A549 (cell line): ENCODE results near the gene ABHD12. TPM values are rescaled to one million over a fixed set of nuclear protein-coding genes. Genes with fewer than 3 reads are reported as not detected.
A peak's percentile ranks its signal among the peaks of the same experiment; 100 is the strongest.

Experiments used
- ATAC-seq, 2 experiments: fragments of 200-7000 bp in 1 of 2; fragments of >200 bp in 1 of 2; cut with Nextera tagmentation in 1 of 2; cut with Tn5 transposase in 1 of 2; 3 replicates each; pipeline versions ENCODE4 v1.8.0 to v1.9.1; 2018 to 2020; ENCODE audit warnings: mild to moderate bottlenecking in 1 of 2, moderate library complexity in 1 of 2
- CTCF ChIA-PET: fragments of 300-600 bp; sonication (Branson Sonifier 250); formaldehyde crosslinking; extraction: SDS; loops from one replicate; lab custom pipeline; 2021; ENCODE audit warnings: antibody characterized with exemption, inconsistent platforms; lab: Yijun Ruan, JAX
- POLR2A ChIA-PET: fragments of 350-600 bp; formaldehyde crosslinking; extraction: SDS; loops from one replicate; lab custom pipeline; 2021; ENCODE audit warnings: antibody characterized with exemption, inconsistent platforms; lab: Yijun Ruan, JAX
- DNase-seq, 2 experiments: peaks; one replicate each; pipeline versions ENCODE4 v3.0.0 to v3.0.0-alpha.2; 2011 to 2016; ENCODE audit warnings: low read depth in 1 of 2, low spot score in 1 of 2
- FAIRE-seq: peaks from 2 replicates; lab custom pipeline; 2011; peaks lifted over from hg19 to GRCh38; lab: Jason Lieb, UNC
- H3K27ac ChIP-seq, 2 experiments: fragments of >200 bp; sonication (Bioruptor Twin); formaldehyde crosslinking; 3 replicates each; pipeline ENCODE4 v1.5.1; 2016 to 2017
- H3K4me1 ChIP-seq: fragments of >200 bp; sonication (Bioruptor Twin); formaldehyde crosslinking; 3 replicates; pipeline ENCODE4 v1.6.1; 2016
- H3K4me2 ChIP-seq: fragments of >200 bp; sonication (Bioruptor Twin); formaldehyde crosslinking; 3 replicates; pipeline ENCODE4 v1.6.1; 2016
- H3K4me3 ChIP-seq: fragments of >200 bp; sonication (Bioruptor Twin); formaldehyde crosslinking; 3 replicates; pipeline ENCODE4 v1.5.1; 2016
- H3K9me3 ChIP-seq: fragments of >200 bp; sonication (Bioruptor Twin); formaldehyde crosslinking; 3 replicates; pipeline ENCODE4 v1.6.1; 2016
- CEBPB ChIP-seq, 2 experiments: fragments of >200 bp in 1 of 2; sonication (Bioruptor Twin) in 1 of 2; formaldehyde crosslinking in 1 of 2; IDR thresholded peaks; 2 replicates each; pipeline ENCODE4 v1.6.1; 2012 to 2016
- CHD4 ChIP-seq: fragments of 200-600 bp; sonication (generic); IDR thresholded peaks from 2 replicates; pipeline ENCODE4 v1.6.1; 2016; ENCODE audit warnings: antibody characterized with exemption, mild to moderate bottlenecking, borderline replicate concordance
- EHMT2 ChIP-seq: fragments of 200-600 bp; sonication (generic); IDR thresholded peaks from 2 replicates; pipeline ENCODE4 v1.6.1; 2016; ENCODE audit warnings: antibody characterized with exemption, low read depth, mild to moderate bottlenecking, moderate library complexity
- FOXS1 ChIP-seq: fragments of 250-450 bp; sonication (Bioruptor Pico); IDR thresholded peaks from 2 replicates; pipeline ENCODE4 v1.5.0; 2020; ENCODE audit warnings: mild to moderate bottlenecking, moderate library complexity
- HEYL ChIP-seq: fragments of 250-450 bp; sonication (Bioruptor Pico); IDR thresholded peaks from 2 replicates; pipeline ENCODE4 v1.8.0; 2021; ENCODE audit warnings: mild to moderate bottlenecking, moderate library complexity
- HOXA7 ChIP-seq: fragments of 250-450 bp; sonication (Bioruptor Pico); IDR thresholded peaks from 2 replicates; pipeline ENCODE4 v1.5.0; 2020; ENCODE audit warnings: mild to moderate bottlenecking, moderate library complexity
- HOXB5 ChIP-seq: fragments of 250-450 bp; sonication (Bioruptor Pico); IDR thresholded peaks from 2 replicates; pipeline ENCODE4 v1.5.0; 2020; ENCODE audit warnings: mild to moderate bottlenecking, moderate library complexity
- JUNB ChIP-seq: fragments of >200 bp; sonication (Bioruptor Twin); formaldehyde crosslinking; IDR thresholded peaks from 2 replicates; pipeline ENCODE4 v1.6.1; 2016
- KDM5A ChIP-seq: fragments of 200-600 bp; sonication (generic); IDR thresholded peaks from 2 replicates; pipeline ENCODE4 v1.6.1; 2016; ENCODE audit warnings: antibody characterized with exemption, mild to moderate bottlenecking
- MYC ChIP-seq: IDR thresholded peaks from 2 replicates; pipeline ENCODE4 v1.6.1; 2012; ENCODE audit warnings: mild to moderate bottlenecking, inconsistent platforms, low read length, improper control_type of control experiment, borderline replicate concordance
- NPAS2 ChIP-seq: fragments of 250-450 bp; sonication (Bioruptor Pico); IDR thresholded peaks from 2 replicates; pipeline ENCODE4 v1.8.0; 2022; ENCODE audit warnings: mild to moderate bottlenecking, moderate library complexity, borderline replicate concordance
- NR3C1 ChIP-seq: fragments of >200 bp; sonication (Bioruptor Twin); formaldehyde crosslinking; IDR thresholded peaks from 3 replicates; pipeline ENCODE4 v1.6.1; 2017
- RAD21 ChIP-seq, 2 experiments: fragments of >200 bp in 1 of 2; sonication (Bioruptor Twin) in 1 of 2; formaldehyde crosslinking in 1 of 2; IDR thresholded peaks in 1 of 2; conservative IDR thresholded peaks in 1 of 2; 2 replicates in 1 of 2; 3 replicates in 1 of 2; pipeline ENCODE4 v1.6.1; 2012 to 2018; ENCODE audit warnings: inconsistent platforms in 1 of 2
- RFX5 ChIP-seq: fragments of 450-650 bp; IDR thresholded peaks from 2 replicates; pipeline ENCODE4 v1.7.1; 2014; ENCODE audit warnings: antibody characterized with exemption, mild to moderate bottlenecking, moderate library complexity
- RNF2 ChIP-seq: fragments of 200-600 bp; sonication (generic); IDR thresholded peaks from 2 replicates; pipeline ENCODE4 v1.6.1; 2016; ENCODE audit warnings: low read depth, mild to moderate bottlenecking, antibody characterized with exemption, moderate library complexity, borderline replicate concordance
- SMC3 ChIP-seq: fragments of >200 bp; sonication (Bioruptor Twin); formaldehyde crosslinking; IDR thresholded peaks from 3 replicates; pipeline ENCODE4 v1.6.1; 2018; ENCODE audit warnings: inconsistent platforms
- SREBF2 ChIP-seq: fragments of 450-650 bp; IDR thresholded peaks from 2 replicates; pipeline ENCODE4 v1.6.1; 2014; ENCODE audit warnings: mild to moderate bottlenecking, moderate library complexity
- TFCP2L1 ChIP-seq: fragments of 250-450 bp; sonication (Bioruptor Pico); IDR thresholded peaks from 2 replicates; pipeline ENCODE4 v1.5.0; 2021; ENCODE audit warnings: mild to moderate bottlenecking
- TP53 ChIP-seq: fragments of 250-450 bp; sonication (Bioruptor Pico); IDR thresholded peaks from 2 replicates; pipeline ENCODE4 v1.5.0; 2021; ENCODE audit warnings: mild to moderate bottlenecking, moderate library complexity
- ZSCAN20 ChIP-seq: fragments of 250-450 bp; sonication (Bioruptor Pico); IDR thresholded peaks from 2 replicates; pipeline ENCODE4 v1.8.0; 2022; ENCODE audit warnings: mild to moderate bottlenecking, moderate library complexity
- WGBS: methylation state at CpG from one replicate; pipeline ENCODE4 v1.1.6; 2017; ENCODE audit errors: missing lambda C conversion rate; 5-methylcytosine and 5-hydroxymethylcytosine counted together
- polyA plus RNA-seq, 4 experiments: library from polyadenylated mRNA; depleted of rRNA in 3 of 4; stranded (reverse); fragments of >200 nt; fragmentation: RNase III in 1 of 4; extraction: RNeasy Plus Mini Kit Qiagen cat#74134 plus additional on column Dnase treatment in 1 of 4; gene quantifications; 2 replicates in 3 of 4; 3 replicates in 1 of 4; pipeline ENCODE4 v1.2.3, GENCODE V29; 2011 to 2017
- TF ChIP-seq, protein P1 (sequence below): fragments of >200 bp; sonication (Bioruptor Twin); formaldehyde crosslinking; IDR thresholded peaks from 2 replicates; pipeline ENCODE4 v1.6.1; 2016
- TF ChIP-seq, protein P2 (sequence below): fragments of 250-450 bp; sonication (Bioruptor Pico); IDR thresholded peaks from 2 replicates; pipeline ENCODE4 v1.5.0; 2021; ENCODE audit warnings: mild to moderate bottlenecking, moderate library complexity, borderline replicate concordance
- TF ChIP-seq, protein P3 (sequence below): fragments of 450-650 bp; IDR thresholded peaks from 2 replicates; pipeline ENCODE4 v1.6.1; 2014; ENCODE audit warnings: antibody characterized with exemption
- TF ChIP-seq, protein P4 (sequence below): IDR thresholded peaks from 2 replicates; pipeline ENCODE4 v1.6.1; 2012
- TF ChIP-seq, protein P5 (sequence below): IDR thresholded peaks from 2 replicates; pipeline ENCODE4 v1.6.1; 2012; ENCODE audit warnings: low read depth, borderline replicate concordance

Gene ABHD12
- polyA plus RNA-seq, 2 of the 4 experiments (the other 2 are of a cell fraction), result 54.3 to 101 TPM

DNA sequence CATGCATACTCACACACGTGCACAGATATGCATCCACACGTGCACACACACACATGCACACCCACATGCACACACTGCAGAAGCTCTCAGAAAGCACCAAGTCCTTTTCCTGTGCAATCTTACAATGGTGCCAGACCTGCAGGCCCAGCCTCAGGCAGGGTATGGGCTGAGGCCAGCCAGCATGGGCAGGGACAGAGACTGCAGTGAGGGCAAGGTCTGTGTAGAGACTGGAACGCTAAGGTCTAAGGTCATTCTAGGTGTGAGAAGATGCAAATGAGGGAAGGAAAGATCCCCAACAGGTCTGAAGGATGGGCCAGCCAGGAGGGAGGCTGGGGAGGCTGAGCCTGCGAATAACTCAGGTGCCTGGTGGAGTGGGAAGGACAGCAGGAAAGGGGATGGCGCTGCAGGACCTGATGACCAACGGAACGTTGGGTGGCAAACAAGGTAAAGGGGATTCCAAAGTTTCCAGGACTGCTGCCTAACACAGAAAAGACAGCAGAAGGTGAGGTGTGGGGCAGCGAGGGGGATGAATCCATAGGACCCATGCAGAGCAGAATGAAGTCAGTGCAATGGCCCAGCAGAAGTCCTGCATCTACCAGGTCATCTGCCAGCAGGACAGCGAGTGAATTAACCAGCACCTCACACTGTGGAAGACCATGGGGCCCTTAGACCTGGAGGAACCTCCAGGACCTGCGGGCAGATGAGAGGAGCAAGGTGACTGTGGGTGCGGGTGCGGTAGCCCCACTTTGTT lies 67.0 kb downstream of the ABHD12 start:
- DNase-seq (no peak), ATAC-seq (no peak), FAIRE-seq (no peak)
- Histone ChIP-seq H3K4me2 (no peak overlapping the region), H3K4me3 (no peak overlapping the region), H3K9me3 (no peaks in the 10 kb centered on the region), H3K27ac (no peak overlapping the region), H3K4me1 (peaks cover 8% of the 10 kb centered on the region; the same call in 1 of the 3 replicates)
- WGBS, result 93% methylated on average over 12 of the region's 12 CpGs
- TF ChIP-seq NR3C1, result no peak
- no peak for TF ChIP-seq KDM5A
- no peak for TF ChIP-seq JUNB
- no peak for TF ChIP-seq RNF2
- ChIA-PET CTCF (interaction anchor here (1.5 to 6.4 kb wide), 4 partner anchors 9 to 75 kb away, joined by 3 to 35 read pairs (median 16); no protein-coding TSS in a partner anchor), POLR2A (no interaction called here)

DNA sequence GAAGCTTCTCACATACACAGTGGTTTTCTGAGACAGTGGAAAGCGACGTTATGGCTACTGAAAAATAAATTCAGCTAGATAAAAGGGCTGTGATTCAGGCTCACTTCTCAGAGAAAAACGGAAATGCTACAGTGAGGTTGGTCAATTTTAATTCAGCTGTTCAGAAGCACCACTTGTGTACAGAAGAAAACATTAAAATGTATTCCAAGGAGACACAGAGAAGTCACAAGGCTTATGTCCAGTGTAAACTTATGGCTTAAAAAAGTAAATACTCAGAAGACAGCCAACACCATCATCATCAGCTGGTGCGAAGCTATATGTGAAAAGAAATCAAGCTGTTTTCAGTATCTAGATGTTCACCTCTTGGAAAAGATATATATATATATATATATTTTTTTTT lies 68.6 kb downstream of the ABHD12 start:
- H3K27ac ChIP-seq, result no peak overlapping the region
- CTCF ChIA-PET, result interaction anchor here (0.8 to 6.4 kb wide), 7 partner anchors 12 to 328 kb away, joined by 3 to 35 read pairs (median 4); no protein-coding TSS in a partner anchor
- TF ChIP-seq, protein P1, sequence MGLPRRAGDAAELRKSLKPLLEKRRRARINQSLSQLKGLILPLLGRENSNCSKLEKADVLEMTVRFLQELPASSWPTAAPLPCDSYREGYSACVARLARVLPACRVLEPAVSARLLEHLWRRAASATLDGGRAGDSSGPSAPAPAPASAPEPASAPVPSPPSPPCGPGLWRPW, result no peak
- TF ChIP-seq MYC (no peak), FOXS1 (no peak), KDM5A (no peak), HEYL (CRISPR knock-in tag) (no peak), HOXA7 (CRISPR knock-in tag) (no peak), ZSCAN20 (no peak), RFX5 (no peak), TFCP2L1 (no peak), SREBF2 (no peak), TP53 (CRISPR knock-in tag) (no peak)
- TF ChIP-seq, protein P2, sequence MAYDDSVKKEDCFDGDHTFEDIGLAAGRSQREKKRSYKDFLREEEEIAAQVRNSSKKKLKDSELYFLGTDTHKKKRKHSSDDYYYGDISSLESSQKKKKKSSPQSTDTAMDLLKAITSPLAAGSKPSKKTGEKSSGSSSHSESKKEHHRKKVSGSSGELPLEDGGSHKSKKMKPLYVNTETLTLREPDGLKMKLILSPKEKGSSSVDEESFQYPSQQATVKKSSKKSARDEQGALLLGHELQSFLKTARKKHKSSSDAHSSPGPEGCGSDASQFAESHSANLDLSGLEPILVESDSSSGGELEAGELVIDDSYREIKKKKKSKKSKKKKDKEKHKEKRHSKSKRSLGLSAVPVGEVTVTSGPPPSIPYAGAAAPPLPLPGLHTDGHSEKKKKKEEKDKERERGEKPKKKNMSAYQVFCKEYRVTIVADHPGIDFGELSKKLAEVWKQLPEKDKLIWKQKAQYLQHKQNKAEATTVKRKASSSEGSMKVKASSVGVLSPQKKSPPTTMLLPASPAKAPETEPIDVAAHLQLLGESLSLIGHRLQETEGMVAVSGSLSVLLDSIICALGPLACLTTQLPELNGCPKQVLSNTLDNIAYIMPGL (CRISPR knock-in tag), result no peak
- ATAC-seq (no peak), DNase-seq (no peak), FAIRE-seq (peak; percentile 86)
- WGBS, result 90% methylated on average over 4 of the region's 4 CpGs
- H3K4me2 ChIP-seq, result no peak overlapping the region
- H3K9me3 ChIP-seq, result no peaks in the 10 kb centered on the region
- POLR2A ChIA-PET, result interaction anchor here (0.7 kb wide), 1 partner anchor 39 kb away, joined by 3 read pairs; no protein-coding TSS in a partner anchor
- H3K4me1 ChIP-seq, result peaks cover 5% of the 10 kb centered on the region; the same call in 1 of the 3 replicates
- no peak overlapping the region for H3K4me3 ChIP-seq

DNA sequence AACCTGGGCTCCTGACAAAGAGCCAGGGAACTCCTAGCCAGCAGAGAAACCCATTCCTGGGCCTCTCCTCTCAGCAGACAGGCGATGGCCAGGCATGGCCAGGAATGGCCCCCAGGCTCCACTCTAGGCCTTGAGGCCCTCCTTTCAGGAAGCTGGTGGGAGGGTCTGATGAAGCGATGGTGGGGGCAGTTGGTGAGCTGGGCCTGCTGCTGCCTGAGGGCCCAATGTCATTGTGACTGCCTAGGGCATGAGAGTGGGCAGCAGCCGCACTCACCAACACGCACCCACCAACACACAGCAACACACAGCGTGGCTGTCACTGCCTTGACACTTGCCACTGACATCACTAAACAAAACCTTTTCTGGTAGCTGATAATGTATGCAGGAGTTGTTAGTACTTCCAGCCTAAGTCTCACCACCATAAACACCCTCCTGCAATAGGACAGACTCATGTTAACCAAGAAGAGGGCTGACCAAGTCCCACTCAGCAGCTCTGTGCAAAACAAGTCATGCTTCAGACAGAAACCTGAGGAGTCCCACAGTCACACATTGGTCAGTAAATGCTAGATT lies 69.3 kb downstream of the ABHD12 start:
- ChIA-PET CTCF (interaction anchor here (0.8 to 6.4 kb wide), 5 partner anchors 12 to 327 kb away, joined by 3 to 35 read pairs (median 4); no protein-coding TSS in a partner anchor), POLR2A (no interaction called here)
- Histone ChIP-seq H3K9me3 (no peaks in the 10 kb centered on the region), H3K27ac (no peak overlapping the region), H3K4me3 (no peak overlapping the region), H3K4me2 (no peak overlapping the region), H3K4me1 (peaks cover 4% of the 10 kb centered on the region; the same call in 2 of the 3 replicates)
- WGBS, result 99% methylated on average over 5 of the region's 5 CpGs
- FAIRE-seq (no peak), ATAC-seq (no peak), DNase-seq (no peak)
- TF ChIP-seq, protein P3, sequence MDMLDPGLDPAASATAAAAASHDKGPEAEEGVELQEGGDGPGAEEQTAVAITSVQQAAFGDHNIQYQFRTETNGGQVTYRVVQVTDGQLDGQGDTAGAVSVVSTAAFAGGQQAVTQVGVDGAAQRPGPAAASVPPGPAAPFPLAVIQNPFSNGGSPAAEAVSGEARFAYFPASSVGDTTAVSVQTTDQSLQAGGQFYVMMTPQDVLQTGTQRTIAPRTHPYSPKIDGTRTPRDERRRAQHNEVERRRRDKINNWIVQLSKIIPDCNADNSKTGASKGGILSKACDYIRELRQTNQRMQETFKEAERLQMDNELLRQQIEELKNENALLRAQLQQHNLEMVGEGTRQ, result no peak
- no peak for TF ChIP-seq HOXB5
- no peak for TF ChIP-seq CHD4
- TF ChIP-seq, protein P4, sequence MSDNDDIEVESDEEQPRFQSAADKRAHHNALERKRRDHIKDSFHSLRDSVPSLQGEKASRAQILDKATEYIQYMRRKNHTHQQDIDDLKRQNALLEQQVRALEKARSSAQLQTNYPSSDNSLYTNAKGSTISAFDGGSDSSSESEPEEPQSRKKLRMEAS, result no peak
- TF ChIP-seq SREBF2, result no peak
- TF ChIP-seq NPAS2 (CRISPR knock-in tag), result no peak
- no peak for TF ChIP-seq CEBPB (IDR thresholded peaks at IDR 0.05)
- no peak for TF ChIP-seq EHMT2
- TF ChIP-seq TFCP2L1, result no peak
- TF ChIP-seq, protein P5, sequence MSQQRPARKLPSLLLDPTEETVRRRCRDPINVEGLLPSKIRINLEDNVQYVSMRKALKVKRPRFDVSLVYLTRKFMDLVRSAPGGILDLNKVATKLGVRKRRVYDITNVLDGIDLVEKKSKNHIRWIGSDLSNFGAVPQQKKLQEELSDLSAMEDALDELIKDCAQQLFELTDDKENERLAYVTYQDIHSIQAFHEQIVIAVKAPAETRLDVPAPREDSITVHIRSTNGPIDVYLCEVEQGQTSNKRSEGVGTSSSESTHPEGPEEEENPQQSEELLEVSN, result no peak
- TF ChIP-seq SMC3, result no peak
- no peak for TF ChIP-seq RAD21 (conservative IDR thresholded peaks at IDR 0.05 in 1 of 2, IDR thresholded peaks at IDR 0.05 in 1 of 2)
- TF ChIP-seq NR3C1, result no peak
